ENCODE data around the gene KRT80.

Gene KRT80

DNA sequence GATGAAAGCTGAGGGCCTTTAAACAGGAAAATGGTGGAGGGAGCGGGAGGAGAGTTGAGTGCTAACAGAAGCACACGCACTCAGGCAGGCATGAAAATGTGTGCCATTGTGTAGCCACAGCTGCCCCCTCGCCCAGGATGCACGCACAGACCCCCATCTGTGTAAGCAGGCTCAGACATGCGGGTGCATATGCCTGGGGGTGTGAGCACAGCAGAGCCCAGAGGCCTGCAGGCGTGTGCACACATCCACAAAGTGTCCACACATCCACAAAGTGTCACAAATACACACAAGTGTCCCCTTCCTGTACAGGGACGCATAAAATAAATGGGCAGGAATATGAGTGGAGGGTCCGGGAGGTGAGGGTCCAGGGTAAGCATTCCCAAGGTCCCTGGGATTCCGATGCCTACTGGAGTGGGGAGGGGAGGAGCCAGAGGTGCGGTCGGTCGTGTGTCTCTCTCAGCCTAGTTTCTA is 40.4 kb upstream of the KRT80 start:
- Mint-ChIP-seq H3K4me3 (no peak overlapping the region), H3K9me3 (no peaks in the 10 kb centered on the region), H3K4me1 (no peaks in the 10 kb centered on the region), H3K27me3 (peaks cover 40% of the 10 kb centered on the region), H3K36me3 (no peaks in the 10 kb centered on the region), H3K27ac (no peak overlapping the region)

GRCh38 chr12:52231305-52232202 is 39.7 kb upstream of the KRT80 start:
- no peaks in the 10 kb centered on the region for H3K36me3 Mint-ChIP-seq
- no peaks in the 10 kb centered on the region for H3K4me1 Mint-ChIP-seq
- H3K27ac Mint-ChIP-seq: no peak overlapping the region
- no peaks in the 10 kb centered on the region for H3K9me3 Mint-ChIP-seq
- H3K4me3 Mint-ChIP-seq: no peak overlapping the region
- H3K27me3 Mint-ChIP-seq: peaks cover 43% of the 10 kb centered on the region

DNA sequence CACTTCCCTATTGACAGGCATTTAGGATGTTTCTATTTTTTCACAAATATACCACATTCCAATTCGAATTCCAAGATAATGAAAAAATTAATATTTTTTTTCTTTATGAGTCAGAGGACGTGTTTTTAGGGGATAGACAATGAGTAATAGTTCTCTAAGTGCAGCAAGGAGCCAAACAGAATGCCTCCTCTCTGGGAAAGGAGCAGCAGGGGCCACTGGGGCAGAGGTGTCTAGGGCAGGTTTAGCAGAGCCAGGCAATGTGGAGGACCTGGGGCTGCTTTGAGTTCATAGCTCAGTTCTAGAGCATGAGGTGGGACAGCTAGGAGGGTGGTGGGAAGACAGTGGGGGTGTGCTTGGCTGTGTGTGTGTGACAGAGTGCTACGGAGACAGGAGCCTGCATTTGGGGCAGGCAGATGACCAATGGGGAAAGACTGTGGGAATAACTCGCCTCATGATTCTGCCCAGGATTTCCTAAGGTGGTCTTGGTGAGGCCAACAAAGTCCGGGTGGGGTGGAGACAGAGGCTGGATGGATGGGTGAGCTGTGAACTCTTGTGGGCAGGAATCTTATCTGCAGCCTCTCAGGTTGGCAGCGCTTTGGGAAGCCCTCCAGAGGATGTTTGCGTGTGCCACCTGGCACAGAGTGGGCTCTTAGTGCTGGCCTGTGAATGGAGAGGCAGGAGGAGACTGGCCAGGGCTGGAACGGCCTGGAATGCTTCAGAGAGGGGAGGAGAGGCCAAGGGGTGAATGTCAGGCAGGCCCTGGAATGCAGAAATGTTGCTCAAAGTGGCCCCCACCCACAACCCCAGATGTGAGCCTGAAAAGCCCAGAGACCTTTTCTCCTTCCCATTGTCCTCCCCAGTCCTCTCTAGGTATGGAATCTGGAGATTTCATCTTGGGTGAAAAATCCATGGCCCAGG is 38.8 kb upstream of the KRT80 start:
- H3K4me1 Mint-ChIP-seq: no peaks in the 10 kb centered on the region
- no peaks in the 10 kb centered on the region for H3K9me3 Mint-ChIP-seq
- H3K27me3 Mint-ChIP-seq: peaks cover 46% of the 10 kb centered on the region
- H3K4me3 Mint-ChIP-seq: no peak overlapping the region
- H3K36me3 Mint-ChIP-seq: no peaks in the 10 kb centered on the region
- peak overlapping the region; percentile 44 for H3K27ac Mint-ChIP-seq

DNA sequence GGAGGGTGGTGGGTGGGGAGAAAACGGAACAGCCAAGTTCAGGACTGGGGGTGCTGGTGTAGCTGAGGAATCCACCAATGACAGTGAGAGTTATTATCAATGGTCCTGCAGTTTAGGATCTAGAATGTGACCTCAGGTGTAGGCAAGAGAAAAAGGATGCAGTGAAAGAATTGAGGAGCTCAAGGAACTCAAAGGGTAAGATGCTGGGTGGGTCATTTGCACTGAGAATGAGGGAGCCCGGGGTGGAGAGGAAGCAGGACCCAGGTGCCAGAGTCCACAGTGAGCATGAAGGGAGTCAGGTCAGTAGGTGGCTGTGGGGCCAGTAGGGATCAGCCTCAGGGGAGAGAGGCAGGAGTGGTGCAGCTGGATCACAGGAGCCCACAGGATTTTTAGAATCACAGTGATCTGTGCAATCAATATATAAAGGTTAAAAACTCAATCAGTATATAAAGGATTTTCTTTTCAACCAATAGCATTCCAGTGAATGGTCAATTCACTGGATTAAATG is 38.1 kb upstream of the KRT80 start:
- Mint-ChIP-seq H3K4me1 (no peaks in the 10 kb centered on the region), H3K9me3 (no peaks in the 10 kb centered on the region), H3K36me3 (no peaks in the 10 kb centered on the region), H3K27ac (no peak overlapping the region), H3K4me3 (no peak overlapping the region), H3K27me3 (peaks cover 43% of the 10 kb centered on the region)

DNA sequence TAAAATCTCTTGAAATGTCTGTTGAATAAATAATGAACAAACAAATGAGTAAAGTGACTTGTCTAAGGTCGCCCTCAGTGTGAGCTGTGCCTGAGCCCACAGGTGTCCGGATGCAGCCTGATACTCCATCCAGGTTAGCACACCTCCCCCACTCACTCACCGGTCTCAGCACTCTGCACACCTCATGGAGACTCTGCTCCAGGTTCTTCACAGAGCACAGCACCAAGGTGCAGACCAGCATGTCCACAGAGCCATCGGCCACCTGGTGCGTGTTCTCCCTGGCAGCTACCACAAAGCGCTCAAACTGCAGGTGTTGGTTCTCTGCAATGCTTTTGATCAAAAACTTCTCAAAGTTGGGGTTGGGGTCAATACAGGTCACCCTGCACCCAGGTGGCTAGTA is 37.1 kb upstream of the KRT80 start:
- no peak overlapping the region for H3K27ac Mint-ChIP-seq
- H3K36me3 Mint-ChIP-seq: no peaks in the 10 kb centered on the region
- H3K27me3 Mint-ChIP-seq: peaks cover 43% of the 10 kb centered on the region
- no peaks in the 10 kb centered on the region for H3K4me1 Mint-ChIP-seq
- no peaks in the 10 kb centered on the region for H3K9me3 Mint-ChIP-seq
- no peak overlapping the region for H3K4me3 Mint-ChIP-seq

- Mint-ChIP-seq H3K27ac (no peak overlapping the region), H3K4me1 (no peaks in the 10 kb centered on the region), H3K36me3 (no peaks in the 10 kb centered on the region), H3K4me3 (no peak overlapping the region), H3K27me3 (peaks cover 44% of the 10 kb centered on the region), H3K9me3 (no peaks in the 10 kb centered on the region)
Measured at GRCh38 chr12:52228366-52228765, 36.6 kb upstream of the KRT80 start.

GRCh38 chr12:52227606-52228166 is 35.9 kb upstream of the KRT80 start:
- Mint-ChIP-seq H3K36me3 (no peaks in the 10 kb centered on the region), H3K9me3 (no peaks in the 10 kb centered on the region), H3K4me1 (no peaks in the 10 kb centered on the region), H3K27me3 (peaks cover 45% of the 10 kb centered on the region), H3K27ac (no peak overlapping the region), H3K4me3 (no peak overlapping the region)

- H3K27me3 Mint-ChIP-seq: peaks cover 39% of the 10 kb centered on the region
- H3K9me3 Mint-ChIP-seq: no peaks in the 10 kb centered on the region
- H3K36me3 Mint-ChIP-seq: no peaks in the 10 kb centered on the region
- H3K4me3 Mint-ChIP-seq: no peak overlapping the region
- no peak overlapping the region for H3K27ac Mint-ChIP-seq
- peaks cover under 1% of the 10 kb centered on the region for H3K4me1 Mint-ChIP-seq
Measured at GRCh38 chr12:52226446-52226845, 34.6 kb upstream of the KRT80 start.

DNA sequence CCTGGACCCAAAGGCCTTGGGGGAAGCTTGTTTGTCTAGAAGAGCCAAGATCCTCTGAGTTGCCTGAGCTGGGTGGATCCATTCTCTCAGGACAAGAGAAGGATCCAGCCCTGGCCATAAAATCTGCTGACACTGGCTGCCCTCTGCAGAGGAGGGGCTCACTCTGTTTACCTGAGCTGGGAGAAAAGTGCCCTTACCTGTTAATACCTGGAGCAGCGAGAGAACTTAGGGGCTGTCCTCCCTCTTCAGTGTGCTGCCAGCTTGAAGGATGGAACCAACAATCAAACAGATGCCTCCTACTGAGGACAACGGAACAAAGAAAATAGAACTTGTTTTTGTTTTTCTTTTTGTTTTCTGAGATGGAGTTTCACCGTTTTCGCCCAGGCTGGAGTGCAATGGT is 33.9 kb upstream of the KRT80 start:
- Mint-ChIP-seq H3K27ac (peak overlapping the region; percentile 43), H3K4me3 (no peak overlapping the region), H3K27me3 (peaks cover 41% of the 10 kb centered on the region), H3K4me1 (peaks cover 5% of the 10 kb centered on the region), H3K9me3 (no peaks in the 10 kb centered on the region), H3K36me3 (no peaks in the 10 kb centered on the region)

DNA sequence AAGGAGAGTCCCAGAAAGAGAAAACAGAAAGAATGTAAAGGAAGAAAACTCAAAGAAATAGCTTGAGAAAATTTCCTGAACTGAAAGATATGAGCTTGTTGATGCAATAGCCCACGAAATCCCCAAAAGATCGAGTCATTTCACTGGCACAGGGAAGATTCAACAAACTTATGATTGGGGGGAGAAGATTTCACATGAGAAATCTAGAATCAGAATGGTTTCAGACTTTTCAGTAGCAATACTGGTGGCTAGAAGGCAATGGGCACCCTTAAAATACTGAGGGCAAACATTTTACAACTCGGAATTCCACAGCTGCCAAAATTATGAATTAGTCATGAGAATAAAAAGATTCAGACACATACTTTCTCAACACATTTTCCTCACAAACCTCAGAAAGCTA is 32.3 kb upstream of the KRT80 start:
- Mint-ChIP-seq H3K9me3 (no peaks in the 10 kb centered on the region), H3K4me1 (peaks cover 5% of the 10 kb centered on the region)

DNA sequence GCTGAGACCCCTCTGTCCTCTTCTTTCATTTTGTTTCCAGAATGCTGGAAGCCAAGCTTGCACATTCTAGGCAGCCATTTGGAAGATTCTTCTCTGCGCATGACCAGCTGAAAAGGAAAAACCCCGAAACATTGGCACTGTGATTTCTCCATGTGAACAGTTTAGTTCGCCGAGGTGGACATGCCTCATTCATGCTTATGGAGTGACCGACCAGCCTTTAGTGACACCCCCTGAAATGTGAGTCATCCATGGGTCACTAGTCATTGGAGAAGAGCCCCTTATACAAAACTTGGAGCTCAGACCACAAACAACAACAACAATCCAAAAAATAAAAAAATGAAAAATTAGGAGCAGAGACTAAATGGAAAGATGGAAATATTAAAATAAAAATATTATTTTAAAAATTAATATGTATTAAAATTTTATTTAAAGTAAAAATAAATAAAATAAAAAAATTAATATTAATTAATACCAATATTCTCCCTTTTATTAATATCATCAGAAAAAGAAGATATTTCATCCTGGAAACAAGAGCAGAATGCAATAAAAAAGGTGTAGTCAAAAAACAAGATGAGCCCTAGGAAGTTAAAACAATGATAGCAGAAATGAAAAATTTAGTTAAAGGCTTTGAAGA is 31.7 kb upstream of the KRT80 start:
- peaks cover 5% of the 10 kb centered on the region for H3K4me1 Mint-ChIP-seq
- no peak overlapping the region for H3K27ac Mint-ChIP-seq
- H3K27me3 Mint-ChIP-seq: peaks cover 34% of the 10 kb centered on the region
- H3K4me3 Mint-ChIP-seq: no peak overlapping the region
- H3K36me3 Mint-ChIP-seq: no peaks in the 10 kb centered on the region
- no peaks in the 10 kb centered on the region for H3K9me3 Mint-ChIP-seq

More for the DNA sequence above, 32.3 kb upstream of the KRT80 start:
- H3K27ac Mint-ChIP-seq: no peak overlapping the region
- H3K27me3 Mint-ChIP-seq: peaks cover 34% of the 10 kb centered on the region
- no peaks in the 10 kb centered on the region for H3K36me3 Mint-ChIP-seq
- H3K4me3 Mint-ChIP-seq: no peak overlapping the region

DNA sequence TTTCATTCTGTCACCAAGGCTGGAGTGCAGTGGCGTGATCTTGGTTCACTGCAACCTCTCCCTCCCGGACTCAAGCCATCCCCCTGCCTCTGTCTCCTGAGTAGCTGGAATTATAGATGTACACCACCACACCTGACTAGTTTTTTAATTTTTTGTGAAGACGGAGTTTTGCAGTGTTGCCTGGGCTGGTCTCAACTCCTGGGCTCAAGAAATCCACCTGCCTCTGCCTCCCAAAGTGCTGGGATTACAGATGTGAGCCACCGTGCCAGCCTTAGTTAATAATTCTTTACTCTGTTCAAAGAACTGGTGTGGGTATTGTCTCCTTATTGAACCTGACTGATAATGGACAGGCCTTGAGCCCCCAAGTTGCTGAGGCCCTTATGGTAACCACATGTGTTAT is 30.9 kb upstream of the KRT80 start:
- no peaks in the 10 kb centered on the region for H3K36me3 Mint-ChIP-seq
- no peak overlapping the region for H3K4me3 Mint-ChIP-seq
- no peaks in the 10 kb centered on the region for H3K9me3 Mint-ChIP-seq
- H3K27ac Mint-ChIP-seq: no peak overlapping the region
- peaks cover 34% of the 10 kb centered on the region for H3K27me3 Mint-ChIP-seq
- peaks cover 5% of the 10 kb centered on the region for H3K4me1 Mint-ChIP-seq

DNA sequence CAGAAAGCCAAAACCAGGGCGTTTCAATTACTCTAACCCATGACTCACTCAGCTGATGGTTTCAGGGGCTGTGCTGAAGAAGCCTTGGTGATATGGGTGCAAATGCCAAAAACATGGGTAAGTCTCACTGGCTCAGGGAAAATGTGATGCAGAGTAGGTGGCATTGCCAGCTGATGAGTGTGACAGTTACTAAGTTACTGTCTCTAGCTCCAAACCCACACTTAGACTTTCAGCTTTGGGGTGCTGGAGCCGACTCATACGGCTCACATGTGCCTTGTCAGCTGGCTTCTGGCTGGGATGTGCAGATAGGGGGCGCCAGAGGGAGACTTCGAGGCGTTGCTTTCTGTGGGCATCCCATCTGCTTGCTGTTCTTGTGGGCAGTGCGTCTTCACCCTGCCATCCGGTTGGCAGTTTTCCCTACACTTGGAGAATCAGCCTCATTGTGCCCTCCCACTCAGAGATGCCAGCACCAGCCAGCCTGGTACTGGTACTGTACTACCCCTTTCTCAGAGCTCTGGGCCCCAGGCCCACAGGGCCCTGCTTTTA is 30.2 kb upstream of the KRT80 start:
- peaks cover 32% of the 10 kb centered on the region for H3K27me3 Mint-ChIP-seq
- peaks cover 5% of the 10 kb centered on the region for H3K4me1 Mint-ChIP-seq
- no peaks in the 10 kb centered on the region for H3K36me3 Mint-ChIP-seq
- no peak overlapping the region for H3K27ac Mint-ChIP-seq
- no peaks in the 10 kb centered on the region for H3K9me3 Mint-ChIP-seq
- no peak overlapping the region for H3K4me3 Mint-ChIP-seq

DNA sequence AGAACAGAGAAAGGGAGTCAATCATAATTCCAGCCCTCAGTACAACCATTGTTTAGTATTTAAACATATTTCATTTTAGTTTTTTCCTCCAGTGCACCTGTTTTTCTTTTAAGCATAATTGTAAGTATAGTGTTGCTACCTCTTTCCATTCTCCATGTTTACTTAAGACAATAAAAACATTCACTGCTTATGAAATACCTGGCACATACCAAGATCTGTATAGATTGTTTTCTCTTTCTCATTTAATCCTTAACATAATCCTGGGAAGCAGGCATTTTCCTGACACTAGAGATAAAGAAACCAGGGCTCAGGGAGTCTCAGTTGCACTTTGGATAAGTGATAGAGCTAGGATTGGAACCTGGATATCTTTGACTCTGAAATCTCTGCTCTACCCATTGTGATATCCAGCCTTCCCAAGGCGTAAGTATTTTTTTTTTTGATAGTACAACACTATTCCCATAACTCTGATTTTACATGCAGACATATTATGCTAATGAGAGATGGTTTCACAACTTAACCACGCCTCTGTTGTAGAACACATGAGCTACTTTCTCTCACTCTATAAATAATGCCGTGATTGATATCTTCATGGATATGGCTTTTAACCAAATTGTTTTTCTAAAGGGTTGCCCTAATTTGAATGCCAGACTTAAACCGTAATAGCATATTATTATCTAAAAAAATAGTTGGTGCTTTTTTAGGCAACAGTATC is 29.4 kb upstream of the KRT80 start:
- Mint-ChIP-seq H3K27me3 (peaks cover 27% of the 10 kb centered on the region), H3K4me3 (no peak overlapping the region), H3K27ac (no peak overlapping the region), H3K4me1 (peaks cover 5% of the 10 kb centered on the region), H3K9me3 (no peaks in the 10 kb centered on the region), H3K36me3 (no peaks in the 10 kb centered on the region)
